Panc1 (cell line): ENCODE measurements around the gene MRPL43. TPM values are rescaled to one million over a fixed set of nuclear protein-coding genes. Genes with fewer than 3 reads are reported as not detected.

ENCODE experiments used
- ATAC-seq: fragments of 200-7000 bp; cut with Tn5 transposase; 2 replicates; pipeline ENCODE4 v1.9.1; 2020; ENCODE audit warnings: mild to moderate bottlenecking, moderate library complexity
- BruUV-seq: library from RNA; stranded (reverse); fragments of 400-500 nt; replicated peaks from 2 replicates; lab custom pipeline; 2021; lab: Mats Ljungman, UMichigan
- CTCF ChIA-PET: fragments of 300-600 bp; sonication (Branson Sonifier 250); formaldehyde crosslinking; loops from one replicate; lab custom pipeline; 2022; ENCODE audit warnings: antibody characterized with exemption; lab: Charles Lee
- POLR2A ChIA-PET: fragments of 300-600 bp; sonication (Branson Sonifier 250); formaldehyde crosslinking; loops from one replicate; lab custom pipeline; 2022; ENCODE audit warnings: antibody characterized with exemption; lab: Charles Lee
- DNase-seq: peaks from one replicate; pipeline ENCODE4 v3.0.0-alpha.2; 2010; ENCODE audit warnings: low read depth, low spot score
- H3K27ac ChIP-seq: 2 replicates; pipeline ENCODE4 v1.5.1; 2011; ENCODE audit warnings: mild to moderate bottlenecking, low read length, inconsistent platforms
- H3K27me3 ChIP-seq: fragments of 200-500 bp; sonication (Bioruptor generic); 2 replicates; pipeline ENCODE4 v1.6.0; 2014; ENCODE audit warnings: low read length, inconsistent platforms; ENCODE audit not compliant: control insufficient read depth, insufficient read depth
- H3K36me3 ChIP-seq: fragments of 200-500 bp; sonication (Bioruptor generic); 2 replicates; pipeline ENCODE4 v1.5.1; 2014; ENCODE audit warnings: inconsistent platforms, mild to moderate bottlenecking, low read length, moderate library complexity; ENCODE audit not compliant: control insufficient read depth, insufficient read depth
- H3K4me1 ChIP-seq: 2 replicates; pipeline ENCODE4 v1.5.1; 2011; ENCODE audit warnings: inconsistent platforms, mild to moderate bottlenecking, low read length, moderate library complexity; ENCODE audit not compliant: control insufficient read depth, insufficient read depth
- H3K4me3 ChIP-seq, 2 experiments: 2 replicates each; pipeline ENCODE4 v1.5.1; 2011 to 2012; ENCODE audit warnings: low read depth in 2 of 2, low read length in 2 of 2, mild to moderate bottlenecking in 2 of 2, inconsistent platforms in 1 of 2, moderate library complexity in 1 of 2
- H3K9me3 ChIP-seq: fragments of 200-500 bp; sonication (Bioruptor generic); 2 replicates; pipeline ENCODE4 v1.5.1; 2014; ENCODE audit warnings: low read depth, mild to moderate bottlenecking, inconsistent platforms, low read length, moderate library complexity; ENCODE audit not compliant: control insufficient read depth, insufficient read depth
- CTCF ChIP-seq: fragments of 450-650 bp; IDR thresholded peaks from 2 replicates; pipeline ENCODE4 v1.5.1; 2017; ENCODE audit warnings: mild to moderate bottlenecking
- POLR2AphosphoS5 ChIP-seq: IDR thresholded peaks from 2 replicates; pipeline ENCODE4 v1.6.1; 2012; ENCODE audit warnings: mild to moderate bottlenecking, low read depth, low read length, moderate library complexity
- SIN3A ChIP-seq: IDR thresholded peaks from 2 replicates; pipeline ENCODE4 v1.6.1; 2012; ENCODE audit warnings: low read depth, mild to moderate bottlenecking, low read length, moderate library complexity, borderline replicate concordance; ENCODE audit not compliant: insufficient read depth
- TCF7L2 ChIP-seq: IDR thresholded peaks from 2 replicates; pipeline ENCODE4 v1.6.1; 2011; ENCODE audit warnings: mild to moderate bottlenecking, low read depth, low read length, inconsistent platforms
- in situ Hi-C: cut with HindIII; loops from 2 replicates; pipeline ENCODE4 v1.10.0; 2016; ENCODE audit warnings: low sequenced_read_pairs, low pct_unique_long_range_greater_than_20kb
- intact Hi-C: fragments of 100-400 bp; cut with micrococcal nuclease; formaldehyde crosslinking; loops from one replicate; pipeline ENCODE4 v1.10.0; 2022; ENCODE audit not compliant: unreplicated experiment
- total RNA-seq: library from RNA; stranded (reverse); gene quantifications from one replicate; pipeline ENCODE4 v1.2.1, GENCODE V29; 2021; ENCODE audit not compliant: unreplicated experiment
- TF ChIP-seq, protein P1 (sequence below), 2 experiments: IDR thresholded peaks; 2 replicates each; pipeline ENCODE4 v1.6.1; 2011 to 2012; ENCODE audit warnings: low read depth in 2 of 2, control low read depth in 1 of 2, low read length in 1 of 2, mild to moderate bottlenecking in 1 of 2, moderate library complexity in 1 of 2; ENCODE audit not compliant: insufficient read depth in 1 of 2

The MRPL43 gene
- total RNA-seq, 1 experiment from 2014 or later, result 108 TPM

DNA sequence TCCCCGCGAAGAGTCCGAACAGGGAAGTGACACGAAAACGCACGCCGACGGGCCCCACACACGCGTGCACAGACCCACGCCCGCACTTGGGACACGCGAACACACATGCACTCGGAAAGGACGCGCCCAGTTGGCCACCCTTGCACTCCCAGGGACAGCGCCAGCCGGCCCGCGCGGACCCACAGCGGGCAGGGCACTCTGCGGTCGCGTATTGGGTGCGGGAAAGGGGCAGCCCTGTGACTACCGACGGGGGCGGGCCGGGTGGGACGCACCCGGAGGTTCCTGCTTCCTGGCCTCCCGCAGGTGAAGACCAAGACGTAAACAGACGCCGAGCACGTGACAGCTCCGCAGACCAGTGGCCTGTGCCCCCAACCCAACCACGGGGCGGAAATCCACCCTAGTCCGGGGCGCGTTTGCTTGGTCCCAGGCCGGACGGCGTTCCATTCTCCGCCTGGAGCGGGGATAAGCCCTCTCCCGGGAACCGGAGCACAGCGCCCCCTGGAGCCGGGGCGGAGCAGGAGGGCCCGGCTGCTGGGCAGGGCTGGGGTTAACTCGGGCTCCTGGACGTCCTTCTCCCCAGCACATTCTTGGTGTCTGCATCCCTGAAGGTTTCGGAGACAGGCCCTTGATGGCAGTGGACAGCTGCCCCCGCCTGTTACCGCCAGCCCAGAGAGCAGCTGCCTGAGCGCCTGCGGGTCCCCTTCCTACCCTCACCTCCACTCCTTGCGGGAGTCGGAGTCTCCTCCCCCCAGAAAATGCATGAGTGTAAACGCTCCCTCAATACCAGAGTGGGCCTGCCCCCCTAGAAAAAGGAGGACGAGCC is 10.3 kb upstream of the MRPL43 start:
- ChIA-PET POLR2A (interaction anchor here (0.5 to 1.1 kb wide), 5 partner anchors 17 to 254 kb away, joined by 3 to 14 read pairs (median 5); partner anchors contain the start of gene KAZALD1), CTCF (interaction anchor here (0.8 to 1.8 kb wide), 8 partner anchors 9 to 52 kb away, joined by 3 to 11 read pairs (median 4); partner anchors contain the start of gene SEMA4G)
- no TSS peak for BruUV-seq
- Histone ChIP-seq H3K4me1 (peaks cover 40% of the 10 kb centered on the region), H3K27ac (peak overlapping the region; percentile 96), H3K9me3 (no peaks in the 10 kb centered on the region), H3K27me3 (no peaks in the 10 kb centered on the region), H3K4me3 (peak overlapping the region; percentile 74 to 87), H3K36me3 (peaks cover 7% of the 10 kb centered on the region; the same call in 1 of the 2 replicates)
- no peak for DNase-seq
- in situ Hi-C loops (no loop called here), intact Hi-C loops (no loop called here)
- TF ChIP-seq POLR2AphosphoS5 (peak; percentile 24), CTCF (peak; percentile 99), TCF7L2 (no peak), SIN3A (peak; percentile 92; the same call in 1 of the 2 replicates)
- TF ChIP-seq, protein P1, sequence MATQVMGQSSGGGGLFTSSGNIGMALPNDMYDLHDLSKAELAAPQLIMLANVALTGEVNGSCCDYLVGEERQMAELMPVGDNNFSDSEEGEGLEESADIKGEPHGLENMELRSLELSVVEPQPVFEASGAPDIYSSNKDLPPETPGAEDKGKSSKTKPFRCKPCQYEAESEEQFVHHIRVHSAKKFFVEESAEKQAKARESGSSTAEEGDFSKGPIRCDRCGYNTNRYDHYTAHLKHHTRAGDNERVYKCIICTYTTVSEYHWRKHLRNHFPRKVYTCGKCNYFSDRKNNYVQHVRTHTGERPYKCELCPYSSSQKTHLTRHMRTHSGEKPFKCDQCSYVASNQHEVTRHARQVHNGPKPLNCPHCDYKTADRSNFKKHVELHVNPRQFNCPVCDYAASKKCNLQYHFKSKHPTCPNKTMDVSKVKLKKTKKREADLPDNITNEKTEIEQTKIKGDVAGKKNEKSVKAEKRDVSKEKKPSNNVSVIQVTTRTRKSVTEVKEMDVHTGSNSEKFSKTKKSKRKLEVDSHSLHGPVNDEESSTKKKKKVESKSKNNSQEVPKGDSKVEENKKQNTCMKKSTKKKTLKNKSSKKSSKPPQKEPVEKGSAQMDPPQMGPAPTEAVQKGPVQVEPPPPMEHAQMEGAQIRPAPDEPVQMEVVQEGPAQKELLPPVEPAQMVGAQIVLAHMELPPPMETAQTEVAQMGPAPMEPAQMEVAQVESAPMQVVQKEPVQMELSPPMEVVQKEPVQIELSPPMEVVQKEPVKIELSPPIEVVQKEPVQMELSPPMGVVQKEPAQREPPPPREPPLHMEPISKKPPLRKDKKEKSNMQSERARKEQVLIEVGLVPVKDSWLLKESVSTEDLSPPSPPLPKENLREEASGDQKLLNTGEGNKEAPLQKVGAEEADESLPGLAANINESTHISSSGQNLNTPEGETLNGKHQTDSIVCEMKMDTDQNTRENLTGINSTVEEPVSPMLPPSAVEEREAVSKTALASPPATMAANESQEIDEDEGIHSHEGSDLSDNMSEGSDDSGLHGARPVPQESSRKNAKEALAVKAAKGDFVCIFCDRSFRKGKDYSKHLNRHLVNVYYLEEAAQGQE (IDR thresholded peaks at IDR 0.05; ENCODE audit: insufficient read depth in 1 of 2, low read depth in 2 of 2, low read length in 1 of 2), result 0 out of 4 replicates have a peak, but pooled peaks of 1 of the 2 experiments have one; percentile 28
- ATAC-seq, result peak; percentile 73

DNA sequence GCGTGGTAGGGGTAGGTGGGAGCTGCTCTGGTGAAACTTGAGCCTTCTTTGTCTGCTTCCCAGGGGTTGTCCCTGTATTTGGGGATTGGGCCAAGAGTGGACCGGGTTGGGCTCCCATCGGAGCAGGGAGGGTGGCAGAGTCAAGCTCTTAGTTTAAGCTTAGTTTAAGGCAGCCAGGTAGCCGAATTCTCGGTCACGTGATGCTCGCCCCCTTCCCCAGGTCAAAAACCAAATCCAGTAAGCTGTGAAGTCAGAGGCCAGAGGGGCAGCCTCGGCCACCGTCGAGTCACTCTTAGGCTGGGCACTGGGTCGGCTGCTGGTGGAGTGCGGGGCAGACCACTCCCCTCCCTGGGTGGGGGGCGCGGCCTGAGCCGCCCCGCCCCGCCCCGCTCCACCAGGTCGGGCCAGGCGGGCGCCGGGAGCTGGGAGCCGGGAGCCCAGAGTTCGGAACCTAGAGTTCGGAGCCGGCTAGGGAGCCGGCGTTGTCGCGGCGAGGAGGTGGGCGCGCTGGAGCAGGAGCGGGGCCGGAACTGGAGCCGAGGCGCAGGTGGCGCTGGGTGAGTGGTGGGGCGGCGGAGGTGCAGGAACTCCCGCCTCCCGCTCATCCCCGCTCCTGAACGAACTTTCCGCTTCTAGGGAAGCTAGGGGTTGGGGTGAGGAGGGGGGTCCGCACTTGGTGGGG is 9.5 kb upstream of the MRPL43 start:
- DNase-seq, result no peak
- H3K9me3 ChIP-seq, result no peaks in the 10 kb centered on the region
- BruUV-seq, result no TSS peak
- ATAC-seq, result peak; percentile 50
- peak overlapping the region; percentile 74 to 87 for H3K4me3 ChIP-seq
- in situ Hi-C loops (no loop called here), intact Hi-C loops (no loop called here)
- ChIA-PET POLR2A (interaction anchor here (0.5 to 1.1 kb wide), 3 partner anchors 16 to 253 kb away, joined by 3 to 5 read pairs (median 4); partner anchors contain the start of gene KAZALD1), CTCF (interaction anchor here (1.0 to 1.8 kb wide), 5 partner anchors 15 to 53 kb away, joined by 3 to 11 read pairs (median 6); partner anchors contain the start of gene SEMA4G)
- peaks cover 7% of the 10 kb centered on the region; the same call in 1 of the 2 replicates for H3K36me3 ChIP-seq
- H3K27ac ChIP-seq, result peak overlapping the region; percentile 96
- peaks cover 40% of the 10 kb centered on the region for H3K4me1 ChIP-seq
- no peaks in the 10 kb centered on the region for H3K27me3 ChIP-seq
- TF ChIP-seq TCF7L2 (no peak), POLR2AphosphoS5 (no peak; the same call in 1 of the 2 replicates), CTCF (no peak)
- TF ChIP-seq, protein P1 (IDR thresholded peaks at IDR 0.05; ENCODE audit: insufficient read depth in 1 of 2, low read depth in 2 of 2, low read length in 1 of 2), result no peak
